GM18498 (cell line): ENCODE results near the gene UBE2I.

ENCODE experiments used
- ATAC-seq: cut with Tn5 transposase; IDR thresholded peaks from one replicate; pipeline ENCODE4 v1.9.1; 2021; ENCODE audit warnings: mild to moderate bottlenecking, moderate library complexity; ENCODE audit not compliant: unreplicated experiment

UBE2I gene

GRCh38 chr16:1277151-1277598 lies 32.3 kb upstream of the UBE2I start:
- no peak for ATAC-seq

- ATAC-seq, result no peak
Observed at GRCh38 chr16:1277617-1278282, 31.7 kb upstream of the UBE2I start.

- ATAC-seq, result no peak
Observed at GRCh38 chr16:1278477-1278876, 31.0 kb upstream of the UBE2I start.

GRCh38 chr16:1279081-1279944 lies 30.1 kb upstream of the UBE2I start:
- no peak for ATAC-seq

GRCh38 chr16:1279945-1280589 lies 29.4 kb upstream of the UBE2I start:
- ATAC-seq, result no peak

- ATAC-seq, result no peak
Observed at GRCh38 chr16:1280783-1281182, 28.7 kb upstream of the UBE2I start.

GRCh38 chr16:1281517-1281916 lies 27.9 kb upstream of the UBE2I start:
- no peak for ATAC-seq

- no peak for ATAC-seq
Observed at GRCh38 chr16:1282324-1282973, 27.0 kb upstream of the UBE2I start.

GRCh38 chr16:1283296-1283695 lies 26.1 kb upstream of the UBE2I start:
- ATAC-seq, result no peak

GRCh38 chr16:1283996-1284616 lies 25.3 kb upstream of the UBE2I start:
- no peak for ATAC-seq

- ATAC-seq, result no peak
Observed at GRCh38 chr16:1285669-1286512, 23.5 kb upstream of the UBE2I start.

- no peak for ATAC-seq
Observed at GRCh38 chr16:1286513-1287094, 22.8 kb upstream of the UBE2I start.

- no peak for ATAC-seq
Observed at GRCh38 chr16:1287982-1288670, 21.3 kb upstream of the UBE2I start.

- ATAC-seq, result no peak
Observed at GRCh38 chr16:1288813-1289476, 20.5 kb upstream of the UBE2I start.

- ATAC-seq, result no peak
Observed at GRCh38 chr16:1289477-1289866, 20.0 kb upstream of the UBE2I start.

GRCh38 chr16:1290063-1290501 lies 19.4 kb upstream of the UBE2I start:
- ATAC-seq, result no peak

GRCh38 chr16:1290860-1291575 lies 18.4 kb upstream of the UBE2I start:
- no peak for ATAC-seq

GRCh38 chr16:1291576-1291974 lies 17.9 kb upstream of the UBE2I start:
- no peak for ATAC-seq
